Endothelial cell of umbilical vein (primary cell): ENCODE measurements around the gene HNRNPA2B1. TPM values are rescaled to one million over a fixed set of nuclear protein-coding genes. Genes with fewer than 3 reads are reported as not detected.

Source experiments
- BruUV-seq: library from RNA; stranded (reverse); fragments of 400-500 nt; replicated peaks from 2 replicates; lab custom pipeline; 2021; lab: Mats Ljungman, UMichigan
- CTCF ChIA-PET: fragments of 300-600, 350-600 bp; sonication (Branson Sonifier 250); formaldehyde crosslinking; loops from one replicate; lab custom pipeline; 2021; ENCODE audit warnings: antibody characterized with exemption, inconsistent platforms; lab: Charles Lee
- POLR2A ChIA-PET: fragments of 300-600, 350-600 bp; sonication (Branson Sonifier 250); formaldehyde crosslinking; loops from one replicate; lab custom pipeline; 2021; ENCODE audit warnings: antibody characterized with exemption, inconsistent platforms; lab: Charles Lee
- DNase-seq: peaks from one replicate; pipeline ENCODE4 v3.0.0-alpha.2; 2011; ENCODE audit warnings: low read depth, low spot score
- FAIRE-seq: peaks from 2 replicates; lab custom pipeline; 2011; peaks lifted over from hg19 to GRCh38; lab: Jason Lieb, UNC
- H2AFZ ChIP-seq: 2 replicates; pipeline ENCODE4 v1.6.0; 2012; ENCODE audit warnings: low read depth, low read length, control low read depth, inconsistent platforms
- H3K27ac ChIP-seq: 2 replicates; pipeline ENCODE4 v1.5.1; 2011; ENCODE audit warnings: low read depth, mild to moderate bottlenecking, control low read depth, low read length, moderate library complexity; ENCODE audit not compliant: insufficient read depth
- H3K27me3 ChIP-seq, 2 experiments: 2 replicates each; pipeline versions ENCODE4 v1.6.0 to v1.6.1; 2011; ENCODE audit warnings: low read length in 2 of 2, mixed read lengths in 1 of 2; ENCODE audit not compliant: control insufficient read depth in 2 of 2, insufficient read depth in 2 of 2
- H3K36me3 ChIP-seq, 2 experiments: 2 replicates in 1 of 2; 3 replicates in 1 of 2; pipeline ENCODE4 v1.5.1; 2011; ENCODE audit warnings: low read length in 2 of 2, mild to moderate bottlenecking in 1 of 2, moderate library complexity in 1 of 2; ENCODE audit not compliant: control insufficient read depth in 2 of 2, insufficient read depth in 2 of 2; ENCODE audit errors: extremely low read depth in 1 of 2
- H3K4me1 ChIP-seq: 3 replicates; pipeline ENCODE4 v1.5.1; 2011; ENCODE audit warnings: mild to moderate bottlenecking, low read length; ENCODE audit not compliant: control insufficient read depth, insufficient read depth; ENCODE audit errors: extremely low read depth
- H3K4me2 ChIP-seq: 2 replicates; pipeline ENCODE4 v1.6.1; 2011; ENCODE audit warnings: low read length, control low read depth, mixed read lengths; ENCODE audit not compliant: insufficient read depth
- H3K4me3 ChIP-seq, 3 experiments: fragments of 200-600 bp in 1 of 3; sonication (generic), shearing (Covaris generic) in 1 of 3; replicated peaks in 1 of 3; 2 replicates each; pipeline ENCODE4 v1.5.1; 2011 to 2016; ENCODE audit warnings: control low read depth in 3 of 3, low read length in 3 of 3, mild to moderate bottlenecking in 2 of 3, inconsistent platforms in 1 of 3, low read depth in 1 of 3, moderate library complexity in 1 of 3; ENCODE audit not compliant: insufficient read depth in 1 of 3
- H3K79me2 ChIP-seq: 2 replicates; pipeline ENCODE4 v1.6.0; 2012; ENCODE audit warnings: low read length, inconsistent platforms; ENCODE audit not compliant: control insufficient read depth, insufficient read depth
- H3K9ac ChIP-seq: replicated peaks from 2 replicates; pipeline ENCODE3; 2011; ENCODE audit warnings: low read length, control low read depth; ENCODE audit not compliant: insufficient read depth; ENCODE audit errors: extremely low read depth
- H3K9me1 ChIP-seq: replicated peaks from 3 replicates; pipeline ENCODE4 v1.6.0; 2011; ENCODE audit warnings: mild to moderate bottlenecking, low read length; ENCODE audit not compliant: control insufficient read depth, insufficient read depth; ENCODE audit errors: extremely low read depth
- H3K9me3 ChIP-seq: replicated peaks from 2 replicates; pipeline ENCODE4 v1.5.1; 2012; ENCODE audit warnings: low read length, inconsistent platforms; ENCODE audit not compliant: control insufficient read depth, insufficient read depth
- H4K20me1 ChIP-seq: replicated peaks from 2 replicates; pipeline ENCODE3; 2011; ENCODE audit warnings: mild to moderate bottlenecking, low read length; ENCODE audit not compliant: control insufficient read depth, insufficient read depth; ENCODE audit errors: extremely low read depth
- EZH2 ChIP-seq: IDR thresholded peaks from 2 replicates; pipeline ENCODE4 v1.6.1; 2012; ENCODE audit warnings: borderline replicate concordance, low read depth, mild to moderate bottlenecking, moderate library complexity, low read length, inconsistent platforms; ENCODE audit not compliant: severe bottlenecking
- FOS ChIP-seq: IDR thresholded peaks from 2 replicates; pipeline ENCODE4 v1.6.1; 2011; ENCODE audit warnings: mild to moderate bottlenecking, low read length, moderate library complexity, borderline replicate concordance; ENCODE audit not compliant: insufficient read depth
- GATA2 ChIP-seq: IDR thresholded peaks from 2 replicates; pipeline ENCODE4 v1.7.0; 2011; ENCODE audit warnings: low read depth, mild to moderate bottlenecking, moderate library complexity, mixed read lengths, low read length; ENCODE audit not compliant: insufficient read length, insufficient read depth
- JUN ChIP-seq: IDR thresholded peaks from 2 replicates; pipeline ENCODE4 v1.6.1; 2011; ENCODE audit warnings: borderline replicate concordance, low read depth; ENCODE audit not compliant: insufficient read length, insufficient read depth
- MYC ChIP-seq: IDR thresholded peaks from one replicate; pipeline ENCODE4 v1.6.1; 2011; ENCODE audit warnings: mild to moderate bottlenecking, low read depth, low read length
- POLR2A ChIP-seq: IDR thresholded peaks from 2 replicates; pipeline ENCODE4 v1.6.1; 2012; ENCODE audit warnings: low read depth, mild to moderate bottlenecking, control low read depth, low read length
- POLR2AphosphoS5 ChIP-seq: IDR thresholded peaks from 2 replicates; pipeline ENCODE4 v1.6.1; 2012; ENCODE audit warnings: low read depth, mild to moderate bottlenecking, control low read depth, low read length, moderate library complexity; ENCODE audit not compliant: insufficient read depth
- dilution Hi-C: fragments of 300-500 bp; cut with MboI; formaldehyde crosslinking; loops from one replicate; pipeline ENCODE4 v1.15.0; 2019; ENCODE audit warnings: low sequenced_read_pairs; ENCODE audit not compliant: extremely low pct_ligation_motif_present
- intact Hi-C: fragments of 100-400 bp; cut with micrococcal nuclease; formaldehyde crosslinking; loops from one replicate; pipeline ENCODE4 v1.10.0; 2022
- polyA plus RNA-seq, 4 experiments: library from polyadenylated mRNA; depleted of rRNA in 3 of 4; stranded (reverse) in 3 of 4; unstranded in 1 of 4; fragments of >200 nt; gene quantifications; 2 replicates each; pipeline versions ENCODE4 v1.2.1 to v1.2.3, GENCODE V29; 2011 to 2012; ENCODE audit warnings: missing spikeins in 1 of 4
- total RNA-seq: library from RNA; stranded (reverse); gene quantifications from 2 replicates; pipeline ENCODE4 v1.2.3, GENCODE V29; 2021
- TF ChIP-seq, protein P1 (sequence below), 2 donors: IDR thresholded peaks; 1 replicate in 1 of 2; 2 replicates in 1 of 2; pipeline ENCODE4 v1.5.1; 2011; ENCODE audit warnings: low read length in 2 of 2, mild to moderate bottlenecking in 2 of 2, moderate library complexity in 2 of 2, control low read depth in 1 of 2, inconsistent platforms in 1 of 2, low read depth in 1 of 2; ENCODE audit not compliant: insufficient read depth in 1 of 2; ENCODE audit errors: extremely low read depth in 1 of 2

Gene HNRNPA2B1
- total and polyA plus RNA-seq, 2 donors (not counting 3 experiments of a cell fraction or from before 2014, with no cell fraction given), result 198 to 703 TPM

DNA sequence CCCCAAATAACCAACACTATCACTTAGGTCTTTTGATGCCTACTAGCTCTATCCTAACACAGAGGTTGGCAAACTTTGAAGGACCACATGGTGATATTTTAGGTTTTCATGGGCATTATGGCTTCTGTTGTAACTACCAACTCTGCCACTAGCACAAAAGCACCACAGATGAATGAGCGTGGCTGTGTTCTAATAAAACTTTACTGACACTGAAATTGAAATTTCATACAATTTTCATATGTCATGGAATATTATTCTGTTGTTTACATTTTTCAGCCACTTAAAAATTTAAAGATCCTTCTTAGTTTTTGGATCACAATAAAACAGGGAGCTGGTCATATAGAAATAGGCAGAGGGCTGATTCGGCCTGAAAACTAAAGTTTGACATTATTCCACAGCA lies 27.4 kb upstream of the HNRNPA2B1 start:
- Histone ChIP-seq H2AFZ (no peak overlapping the region), H3K9me3 (no peaks in the 10 kb centered on the region), H3K9ac (no peak overlapping the region), H3K4me1 (no peaks in the 10 kb centered on the region), H3K27me3 (peaks cover 0 to 11% of the 10 kb centered on the region in 2 experiments), H3K4me3 (no peak overlapping the region), H3K4me2 (no peak overlapping the region), H4K20me1 (no peaks in the 10 kb centered on the region), H3K36me3 (no peaks in the 10 kb centered on the region), H3K27ac (no peak overlapping the region), H3K79me2 (no peaks in the 10 kb centered on the region), H3K9me1 (no peaks in the 10 kb centered on the region)
- CTCF ChIA-PET, result no interaction called here
- POLR2A ChIA-PET, result no interaction called here
- dilution Hi-C loops, result no loop called here
- TF ChIP-seq JUN (no peak), GATA2 (no peak), EZH2 (no peak), POLR2AphosphoS5 (no peak), FOS (no peak), POLR2A (no peak), MYC (no peak)
- TF ChIP-seq, protein P1, sequence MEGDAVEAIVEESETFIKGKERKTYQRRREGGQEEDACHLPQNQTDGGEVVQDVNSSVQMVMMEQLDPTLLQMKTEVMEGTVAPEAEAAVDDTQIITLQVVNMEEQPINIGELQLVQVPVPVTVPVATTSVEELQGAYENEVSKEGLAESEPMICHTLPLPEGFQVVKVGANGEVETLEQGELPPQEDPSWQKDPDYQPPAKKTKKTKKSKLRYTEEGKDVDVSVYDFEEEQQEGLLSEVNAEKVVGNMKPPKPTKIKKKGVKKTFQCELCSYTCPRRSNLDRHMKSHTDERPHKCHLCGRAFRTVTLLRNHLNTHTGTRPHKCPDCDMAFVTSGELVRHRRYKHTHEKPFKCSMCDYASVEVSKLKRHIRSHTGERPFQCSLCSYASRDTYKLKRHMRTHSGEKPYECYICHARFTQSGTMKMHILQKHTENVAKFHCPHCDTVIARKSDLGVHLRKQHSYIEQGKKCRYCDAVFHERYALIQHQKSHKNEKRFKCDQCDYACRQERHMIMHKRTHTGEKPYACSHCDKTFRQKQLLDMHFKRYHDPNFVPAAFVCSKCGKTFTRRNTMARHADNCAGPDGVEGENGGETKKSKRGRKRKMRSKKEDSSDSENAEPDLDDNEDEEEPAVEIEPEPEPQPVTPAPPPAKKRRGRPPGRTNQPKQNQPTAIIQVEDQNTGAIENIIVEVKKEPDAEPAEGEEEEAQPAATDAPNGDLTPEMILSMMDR (IDR thresholded peaks at IDR 0.05; ENCODE audit: extremely low read depth in 1 of 2, insufficient read depth in 1 of 2, low read depth in 1 of 2, low read length in 2 of 2), result no peak
- DNase-seq (no peak), FAIRE-seq (no peak)
- intact Hi-C loops, result no loop called here
- BruUV-seq, result no TSS peak
